IMR-90 (cell line): ENCODE measurements around the gene IFNL1. TPM values are rescaled to one million over a fixed set of nuclear protein-coding genes. Genes with fewer than 3 reads are reported as not detected.

Source experiments
- ATAC-seq: fragments of 200-7000 bp; cut with Tn5 transposase; 2 replicates; pipeline ENCODE4 v1.9.1; 2020; ENCODE audit warnings: low read depth, mild to moderate bottlenecking, moderate library complexity
- BruUV-seq: library from RNA; stranded (reverse); fragments of 400-500 nt; replicated peaks from 2 replicates; lab custom pipeline; 2021; lab: Mats Ljungman, UMichigan
- CTCF ChIA-PET: fragments of 300-600 bp; formaldehyde crosslinking; extraction: SDS; loops from one replicate; lab custom pipeline; 2021; ENCODE audit warnings: antibody characterized with exemption; lab: Yijun Ruan, JAX
- POLR2A ChIA-PET: fragments of 300-600 bp; sonication (Branson Sonifier 250); formaldehyde crosslinking; loops from one replicate; lab custom pipeline; 2022; ENCODE audit warnings: antibody characterized with exemption; ENCODE audit not compliant: unreplicated experiment; lab: Charles Lee
- DNase-seq: peaks from one replicate; pipeline ENCODE4 v3.0.0; 2013
- H2AFZ ChIP-seq: replicated peaks from 2 replicates; pipeline ENCODE3; 2013; ENCODE audit warnings: low read length, mild to moderate bottlenecking; ENCODE audit not compliant: poor library complexity
- H2AK5ac ChIP-seq: 2 replicates; pipeline ENCODE4 v1.6.1; 2013; ENCODE audit warnings: low read depth, low read length, inconsistent platforms
- H2AK9ac ChIP-seq: replicated peaks from 2 replicates; pipeline ENCODE3; 2013; ENCODE audit warnings: mild to moderate bottlenecking, low read depth, low read length, moderate library complexity; ENCODE audit not compliant: poor library complexity
- H2BK120ac ChIP-seq: 2 replicates; pipeline ENCODE4 v1.6.1; 2013; ENCODE audit warnings: low read depth, low read length, inconsistent platforms
- H2BK15ac ChIP-seq: 3 replicates; pipeline ENCODE4 v1.6.1; 2013; ENCODE audit warnings: low read depth, low read length, inconsistent platforms
- H2BK20ac ChIP-seq: 2 replicates; pipeline ENCODE4 v1.6.1; 2013; ENCODE audit warnings: low read depth, mild to moderate bottlenecking, inconsistent platforms, low read length, moderate library complexity
- H2BK5ac ChIP-seq: 2 replicates; pipeline ENCODE4 v1.6.1; 2013; ENCODE audit warnings: mild to moderate bottlenecking, low read depth, low read length, inconsistent platforms; ENCODE audit not compliant: poor library complexity, severe bottlenecking
- H3K14ac ChIP-seq: replicated peaks from 2 replicates; pipeline ENCODE4 v1.6.1; 2013; ENCODE audit warnings: low read depth, low read length, inconsistent platforms
- H3K18ac ChIP-seq: 2 replicates; pipeline ENCODE4 v1.6.1; 2013; ENCODE audit warnings: low read depth, low read length, control low read depth
- H3K23ac ChIP-seq: 2 replicates; pipeline ENCODE4 v1.6.1; 2013; ENCODE audit warnings: low read depth, low read length, inconsistent platforms
- H3K27ac ChIP-seq: 2 replicates; pipeline ENCODE4 v1.5.1; 2013; ENCODE audit warnings: mild to moderate bottlenecking, control low read depth, low read length; ENCODE audit not compliant: insufficient read depth
- H3K27me3 ChIP-seq: 2 replicates; pipeline ENCODE4 v1.6.1; 2013; ENCODE audit warnings: low read length; ENCODE audit not compliant: control insufficient read depth, insufficient read depth
- H3K36me3 ChIP-seq: 2 replicates; pipeline ENCODE4 v1.6.1; 2013; ENCODE audit warnings: low read length, mixed read lengths; ENCODE audit not compliant: control insufficient read depth, insufficient read depth
- H3K4ac ChIP-seq: 2 replicates; pipeline ENCODE4 v1.6.1; 2013; ENCODE audit warnings: low read depth, low read length, inconsistent platforms
- H3K4me1 ChIP-seq: 2 replicates; pipeline ENCODE4 v1.6.1; 2013; ENCODE audit warnings: low read length, mixed read lengths; ENCODE audit not compliant: control insufficient read depth, insufficient read depth
- H3K4me2 ChIP-seq: 2 replicates; pipeline ENCODE4 v1.6.1; 2013; ENCODE audit warnings: low read depth, mild to moderate bottlenecking, control low read depth, low read length, moderate library complexity
- H3K4me3 ChIP-seq: 2 replicates; pipeline ENCODE4 v1.5.1; 2013; ENCODE audit warnings: low read depth, mild to moderate bottlenecking, control low read depth, low read length, moderate library complexity; ENCODE audit not compliant: insufficient read depth
- H3K56ac ChIP-seq: 2 replicates; pipeline ENCODE4 v1.6.1; 2013; ENCODE audit warnings: low read length, inconsistent platforms; ENCODE audit not compliant: insufficient read depth; ENCODE audit errors: extremely low read depth
- H3K79me1 ChIP-seq, 2 experiments: 2 replicates each; pipeline ENCODE4 v1.6.1; 2013; ENCODE audit warnings: low read length in 2 of 2, inconsistent platforms in 1 of 2, low read depth in 1 of 2
- H3K9ac ChIP-seq: 2 replicates; pipeline ENCODE4 v1.6.1; 2013; ENCODE audit warnings: low read depth, low read length, control low read depth
- H3K9me1 ChIP-seq: 2 replicates; pipeline ENCODE4 v1.6.1; 2013; ENCODE audit warnings: low read length, inconsistent platforms; ENCODE audit not compliant: insufficient read depth
- H3K9me3 ChIP-seq: 2 replicates; pipeline ENCODE4 v1.6.1; 2013; ENCODE audit warnings: low read length; ENCODE audit not compliant: control insufficient read depth, insufficient read depth
- H4K20me1 ChIP-seq: 2 replicates; pipeline ENCODE4 v1.6.1; 2013; ENCODE audit warnings: low read length, inconsistent platforms; ENCODE audit not compliant: insufficient read depth
- H4K5ac ChIP-seq: 2 replicates; pipeline ENCODE4 v1.6.1; 2013; ENCODE audit warnings: mild to moderate bottlenecking, low read depth, low read length, control low read depth
- H4K8ac ChIP-seq, 2 experiments: 2 replicates each; pipeline ENCODE4 v1.6.1; 2013; ENCODE audit warnings: low read depth in 2 of 2, low read length in 2 of 2, control low read depth in 1 of 2, inconsistent platforms in 1 of 2
- H4K91ac ChIP-seq: 2 replicates; pipeline ENCODE4 v1.6.1; 2013; ENCODE audit warnings: low read depth, low read length, inconsistent platforms; ENCODE audit not compliant: insufficient read depth
- FOS ChIP-seq: fragments of 150-350 bp; IDR thresholded peaks from 2 replicates; pipeline ENCODE4 v1.6.1; 2016; ENCODE audit warnings: low read depth, low read length
- MAZ ChIP-seq: IDR thresholded peaks from 2 replicates; pipeline ENCODE4 v1.6.1; 2012; ENCODE audit warnings: low read depth, mild to moderate bottlenecking, low read length, improper control_type of control experiment, moderate library complexity, borderline replicate concordance
- NFE2L2 ChIP-seq: fragments of 150-350 bp; IDR thresholded peaks from 2 replicates; pipeline ENCODE4 v1.6.1; 2016; ENCODE audit warnings: low read depth, mild to moderate bottlenecking, low read length
- POLR2A ChIP-seq: IDR thresholded peaks from 2 replicates; pipeline ENCODE4 v1.6.1; 2012; ENCODE audit warnings: mild to moderate bottlenecking, low read depth, low read length
- RAD21 ChIP-seq: IDR thresholded peaks from 2 replicates; pipeline ENCODE4 v1.6.1; 2012; ENCODE audit warnings: low read length, improper control_type of control experiment
- RCOR1 ChIP-seq: IDR thresholded peaks from 2 replicates; pipeline ENCODE4 v1.6.1; 2012; ENCODE audit warnings: mild to moderate bottlenecking, low read length, improper control_type of control experiment; ENCODE audit not compliant: insufficient replicate concordance
- RFX5 ChIP-seq: IDR thresholded peaks from 2 replicates; pipeline ENCODE4 v1.8.0; 2012; ENCODE audit warnings: low read depth, mild to moderate bottlenecking, low read length, moderate library complexity
- SMC3 ChIP-seq: fragments of 150-350 bp; IDR thresholded peaks from 2 replicates; pipeline ENCODE4 v1.6.1; 2016; ENCODE audit warnings: low read depth, mild to moderate bottlenecking, antibody characterized with exemption, low read length, moderate library complexity
- WGBS, 2 experiments: methylation state at CpG; one replicate each; pipeline versions ENCODE4 v1.1.5 to v1.1.7; 2013; ENCODE audit warnings: missing lambda C conversion rate in 2 of 2; ENCODE audit not compliant: insufficient read length in 1 of 2; ENCODE audit errors: extremely low coverage in 2 of 2; 5-methylcytosine and 5-hydroxymethylcytosine counted together
- dilution Hi-C: fragments of 300-500 bp; cut with HindIII; formaldehyde crosslinking; loops from one replicate; pipeline ENCODE4 v1.14.3; 2018; ENCODE audit warnings: low sequenced_read_pairs; ENCODE audit not compliant: unreplicated experiment
- in situ Hi-C: fragments of 300-500 bp; cut with MboI; formaldehyde crosslinking; loops from 3 replicates; pipeline ENCODE4 v1.14.3; 2019; ENCODE audit warnings: low sequenced_read_pairs, inconsistent platforms, mixed read lengths
- intact Hi-C: fragments of 100-400 bp; cut with micrococcal nuclease; formaldehyde crosslinking; loops from 2 replicates; pipeline ENCODE4 v1.10.0; 2022
- polyA plus RNA-seq, 3 experiments: library from polyadenylated mRNA; depleted of rRNA; stranded (reverse); fragments of >200 nt; gene quantifications; 2 replicates each; pipeline ENCODE4 v1.2.3, GENCODE V29; 2012; ENCODE audit warnings: low replicate concordance in 1 of 3
- total RNA-seq: library from RNA; depleted of rRNA; stranded (reverse); fragments of >200 nt; gene quantifications from 2 replicates; pipeline ENCODE4 v1.2.3, GENCODE V29; 2012
- TF ChIP-seq, protein P1 (sequence below): fragments of 150-350 bp; IDR thresholded peaks from 2 replicates; pipeline ENCODE4 v1.6.1; 2017; ENCODE audit warnings: mild to moderate bottlenecking, antibody characterized with exemption, low read length, low read depth
- TF ChIP-seq, protein P2 (sequence below): conservative IDR thresholded peaks from 2 replicates; pipeline ENCODE4 v1.5.1; 2012; ENCODE audit warnings: mild to moderate bottlenecking, low read depth, low read length, improper control_type of control experiment
- TF ChIP-seq, protein P3 (sequence below): fragments of 150-350 bp; IDR thresholded peaks from 2 replicates; pipeline ENCODE4 v1.6.1; 2016; ENCODE audit warnings: low read depth, mild to moderate bottlenecking, low read length, moderate library complexity, borderline replicate concordance

The IFNL1 gene
- total and polyA plus RNA-seq, 2 of the 4 experiments (the other 2 are of a cell fraction): not detected

DNA sequence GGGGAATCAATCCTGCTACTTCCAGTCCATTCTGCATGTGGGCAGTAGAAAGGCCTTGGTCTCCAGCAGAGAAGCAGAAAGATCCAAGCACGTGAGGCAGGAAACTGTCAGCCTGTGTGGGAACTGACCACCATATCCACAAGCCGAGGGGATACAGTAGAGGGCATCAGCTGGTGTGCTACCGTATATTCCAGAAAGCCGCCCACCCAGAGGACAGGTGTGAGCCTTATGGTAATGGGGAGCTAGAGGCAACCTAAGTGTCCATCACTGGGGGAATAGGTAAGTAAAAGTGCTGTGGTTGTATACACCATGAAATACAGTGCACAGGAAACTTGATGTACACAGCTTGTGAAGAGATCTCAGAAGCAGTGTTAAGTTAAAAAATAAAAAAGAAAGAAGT lies 2.8 kb upstream of the IFNL1 start:
- no peaks in the 10 kb centered on the region for H3K79me1 ChIP-seq
- WGBS, 2 experiments: 27% methylated on average over 3 of the region's 4 CpGs; no CpG with 5 or more reads in 1 of the 2 experiments
- ATAC-seq (no peak), DNase-seq (no peak)
- ChIA-PET POLR2A (no interaction called here), CTCF (no interaction called here)
- no peak overlapping the region for H2BK5ac ChIP-seq
- in situ Hi-C loops: no loop called here
- H2BK15ac ChIP-seq: no peak overlapping the region
- H3K9ac ChIP-seq: no peak overlapping the region
- H4K5ac ChIP-seq: no peak overlapping the region
- H4K91ac ChIP-seq: no peak overlapping the region
- BruUV-seq: no TSS peak
- no peak overlapping the region for H2AK9ac ChIP-seq
- H3K9me1 ChIP-seq: no peaks in the 10 kb centered on the region
- H3K4me3 ChIP-seq: no peak overlapping the region
- no peak overlapping the region for H3K18ac ChIP-seq
- H3K27ac ChIP-seq: no peak overlapping the region
- H3K23ac ChIP-seq: no peak overlapping the region
- H3K4me1 ChIP-seq: no peaks in the 10 kb centered on the region
- no peak overlapping the region for H3K4ac ChIP-seq
- intact Hi-C loops: no loop called here
- H2BK20ac ChIP-seq: no peak overlapping the region
- H2AFZ ChIP-seq: no peak overlapping the region
- TF ChIP-seq POLR2A (no peak), RFX5 (no peak), MAZ (no peak), RAD21 (no peak), RCOR1 (no peak), SMC3 (no peak), NFE2L2 (no peak), FOS (no peak)
- TF ChIP-seq, protein P1, sequence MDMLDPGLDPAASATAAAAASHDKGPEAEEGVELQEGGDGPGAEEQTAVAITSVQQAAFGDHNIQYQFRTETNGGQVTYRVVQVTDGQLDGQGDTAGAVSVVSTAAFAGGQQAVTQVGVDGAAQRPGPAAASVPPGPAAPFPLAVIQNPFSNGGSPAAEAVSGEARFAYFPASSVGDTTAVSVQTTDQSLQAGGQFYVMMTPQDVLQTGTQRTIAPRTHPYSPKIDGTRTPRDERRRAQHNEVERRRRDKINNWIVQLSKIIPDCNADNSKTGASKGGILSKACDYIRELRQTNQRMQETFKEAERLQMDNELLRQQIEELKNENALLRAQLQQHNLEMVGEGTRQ: no peak
- TF ChIP-seq, protein P2, sequence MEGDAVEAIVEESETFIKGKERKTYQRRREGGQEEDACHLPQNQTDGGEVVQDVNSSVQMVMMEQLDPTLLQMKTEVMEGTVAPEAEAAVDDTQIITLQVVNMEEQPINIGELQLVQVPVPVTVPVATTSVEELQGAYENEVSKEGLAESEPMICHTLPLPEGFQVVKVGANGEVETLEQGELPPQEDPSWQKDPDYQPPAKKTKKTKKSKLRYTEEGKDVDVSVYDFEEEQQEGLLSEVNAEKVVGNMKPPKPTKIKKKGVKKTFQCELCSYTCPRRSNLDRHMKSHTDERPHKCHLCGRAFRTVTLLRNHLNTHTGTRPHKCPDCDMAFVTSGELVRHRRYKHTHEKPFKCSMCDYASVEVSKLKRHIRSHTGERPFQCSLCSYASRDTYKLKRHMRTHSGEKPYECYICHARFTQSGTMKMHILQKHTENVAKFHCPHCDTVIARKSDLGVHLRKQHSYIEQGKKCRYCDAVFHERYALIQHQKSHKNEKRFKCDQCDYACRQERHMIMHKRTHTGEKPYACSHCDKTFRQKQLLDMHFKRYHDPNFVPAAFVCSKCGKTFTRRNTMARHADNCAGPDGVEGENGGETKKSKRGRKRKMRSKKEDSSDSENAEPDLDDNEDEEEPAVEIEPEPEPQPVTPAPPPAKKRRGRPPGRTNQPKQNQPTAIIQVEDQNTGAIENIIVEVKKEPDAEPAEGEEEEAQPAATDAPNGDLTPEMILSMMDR: no peak
- TF ChIP-seq, protein P3, sequence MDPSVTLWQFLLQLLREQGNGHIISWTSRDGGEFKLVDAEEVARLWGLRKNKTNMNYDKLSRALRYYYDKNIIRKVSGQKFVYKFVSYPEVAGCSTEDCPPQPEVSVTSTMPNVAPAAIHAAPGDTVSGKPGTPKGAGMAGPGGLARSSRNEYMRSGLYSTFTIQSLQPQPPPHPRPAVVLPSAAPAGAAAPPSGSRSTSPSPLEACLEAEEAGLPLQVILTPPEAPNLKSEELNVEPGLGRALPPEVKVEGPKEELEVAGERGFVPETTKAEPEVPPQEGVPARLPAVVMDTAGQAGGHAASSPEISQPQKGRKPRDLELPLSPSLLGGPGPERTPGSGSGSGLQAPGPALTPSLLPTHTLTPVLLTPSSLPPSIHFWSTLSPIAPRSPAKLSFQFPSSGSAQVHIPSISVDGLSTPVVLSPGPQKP: no peak
- H3K36me3 ChIP-seq: no peaks in the 10 kb centered on the region
- no peak overlapping the region for H2AK5ac ChIP-seq
- H3K9me3 ChIP-seq: no peaks in the 10 kb centered on the region
- no peak overlapping the region for H3K4me2 ChIP-seq
- H3K14ac ChIP-seq: no peak overlapping the region
- no peak overlapping the region for H2BK120ac ChIP-seq
- H4K8ac ChIP-seq: no peak overlapping the region
- dilution Hi-C loops: no loop called here
- peaks cover 21% of the 10 kb centered on the region for H3K27me3 ChIP-seq
- H3K56ac ChIP-seq: no peak overlapping the region
- no peaks in the 10 kb centered on the region for H4K20me1 ChIP-seq
